ES-I3 (cell line): ENCODE results near the gene NDUFAF3.

Experiments
- H3K36me3 ChIP-seq: 2 replicates; pipeline ENCODE4 v1.6.1; 2013; ENCODE audit warnings: mild to moderate bottlenecking, low read length, control low read depth, moderate library complexity; ENCODE audit not compliant: insufficient read depth
- H3K4me1 ChIP-seq: 2 replicates; pipeline ENCODE4 v1.6.1; 2013; ENCODE audit warnings: mild to moderate bottlenecking, control low read depth, low read length; ENCODE audit not compliant: insufficient read depth
- H3K9ac ChIP-seq: 2 replicates; pipeline ENCODE4 v1.6.1; 2013; ENCODE audit warnings: low read depth, mild to moderate bottlenecking, low read length, moderate library complexity
- H3K9me3 ChIP-seq: 2 replicates; pipeline ENCODE4 v1.6.1; 2013; ENCODE audit warnings: mild to moderate bottlenecking, low read length, moderate library complexity; ENCODE audit not compliant: control insufficient read depth, insufficient read depth

Gene NDUFAF3

DNA sequence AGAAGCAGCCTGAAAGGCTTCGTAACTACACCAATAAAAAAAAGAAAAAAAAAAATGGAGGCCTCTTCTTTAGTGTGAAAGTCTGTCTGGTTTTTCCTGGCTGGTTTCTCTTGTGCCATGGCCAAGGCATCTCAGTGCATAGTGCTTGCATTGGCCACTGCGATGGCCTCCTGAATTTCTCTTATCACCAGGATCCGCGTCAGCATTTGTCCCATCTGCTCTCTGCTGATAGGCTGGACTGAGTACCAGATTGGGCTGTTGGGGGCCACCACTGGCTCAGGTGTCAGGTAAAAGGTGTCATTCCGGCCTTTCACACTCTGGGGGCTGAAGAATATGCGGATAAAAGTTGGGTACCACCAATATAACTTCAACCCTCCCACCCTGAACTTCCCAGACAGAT is 8.4 kb downstream of the NDUFAF3 start:
- Histone ChIP-seq H3K36me3 (peaks cover 46% of the 10 kb centered on the region), H3K4me1 (peaks cover 4% of the 10 kb centered on the region; the same call in 1 of the 2 replicates), H3K9me3 (no peaks in the 10 kb centered on the region), H3K9ac (no peak overlapping the region)

GRCh38 chr3:49032646-49033304 is 10.9 kb downstream of the NDUFAF3 start:
- Histone ChIP-seq H3K4me1 (peaks cover 4% of the 10 kb centered on the region; the same call in 1 of the 2 replicates), H3K36me3 (peaks cover 34% of the 10 kb centered on the region), H3K9me3 (no peaks in the 10 kb centered on the region), H3K9ac (no peak overlapping the region)

GRCh38 chr3:49034650-49035049 is 12.7 kb downstream of the NDUFAF3 start:
- H3K9ac ChIP-seq: no peak overlapping the region
- H3K36me3 ChIP-seq: peaks cover 31% of the 10 kb centered on the region
- no peaks in the 10 kb centered on the region for H3K4me1 ChIP-seq
- H3K9me3 ChIP-seq: no peaks in the 10 kb centered on the region

DNA sequence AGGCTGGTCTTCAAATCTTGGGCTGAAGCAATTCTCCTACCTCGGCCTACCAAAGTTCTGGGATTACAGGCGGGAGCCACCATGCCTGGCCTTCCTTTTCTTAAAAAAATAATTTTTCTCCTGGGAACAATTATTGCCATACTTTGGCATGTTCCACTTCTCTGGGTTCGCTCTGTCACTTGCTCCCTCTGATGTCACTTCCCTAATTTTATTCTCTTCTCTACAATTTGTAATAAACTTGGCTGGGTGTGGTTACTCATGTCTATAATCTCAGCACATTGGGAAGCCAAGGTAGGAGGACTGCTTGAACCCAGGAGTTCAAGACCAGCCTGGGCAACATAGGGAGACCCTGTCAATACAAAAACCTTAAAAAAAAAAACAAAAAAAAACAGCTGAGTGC is 13.4 kb downstream of the NDUFAF3 start:
- Histone ChIP-seq H3K9ac (no peak overlapping the region), H3K9me3 (no peaks in the 10 kb centered on the region), H3K36me3 (peaks cover 31% of the 10 kb centered on the region), H3K4me1 (no peaks in the 10 kb centered on the region)

DNA sequence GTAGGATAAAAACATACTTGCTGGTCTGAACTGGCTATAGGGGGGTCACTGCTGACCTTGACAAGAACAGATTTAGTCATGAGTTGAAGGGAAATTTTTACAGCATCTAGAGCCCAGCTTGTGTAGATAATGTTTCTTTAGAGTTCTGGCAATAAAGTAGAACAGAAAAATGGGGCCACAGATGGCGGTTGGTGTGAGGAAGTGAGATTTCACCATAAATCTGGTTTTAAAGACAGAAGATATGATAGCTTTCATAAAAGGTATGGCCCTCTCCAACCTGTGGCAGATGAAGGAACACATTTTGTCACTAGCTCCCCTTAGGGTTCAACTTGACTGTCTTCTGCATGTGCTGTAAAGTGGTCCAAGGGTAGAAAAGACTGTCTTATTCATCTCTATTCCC is 31.6 kb downstream of the NDUFAF3 start:
- H3K9me3 ChIP-seq: no peaks in the 10 kb centered on the region
- H3K4me1 ChIP-seq: no peaks in the 10 kb centered on the region
- H3K9ac ChIP-seq: no peak overlapping the region
- peaks cover 48% of the 10 kb centered on the region for H3K36me3 ChIP-seq

DNA sequence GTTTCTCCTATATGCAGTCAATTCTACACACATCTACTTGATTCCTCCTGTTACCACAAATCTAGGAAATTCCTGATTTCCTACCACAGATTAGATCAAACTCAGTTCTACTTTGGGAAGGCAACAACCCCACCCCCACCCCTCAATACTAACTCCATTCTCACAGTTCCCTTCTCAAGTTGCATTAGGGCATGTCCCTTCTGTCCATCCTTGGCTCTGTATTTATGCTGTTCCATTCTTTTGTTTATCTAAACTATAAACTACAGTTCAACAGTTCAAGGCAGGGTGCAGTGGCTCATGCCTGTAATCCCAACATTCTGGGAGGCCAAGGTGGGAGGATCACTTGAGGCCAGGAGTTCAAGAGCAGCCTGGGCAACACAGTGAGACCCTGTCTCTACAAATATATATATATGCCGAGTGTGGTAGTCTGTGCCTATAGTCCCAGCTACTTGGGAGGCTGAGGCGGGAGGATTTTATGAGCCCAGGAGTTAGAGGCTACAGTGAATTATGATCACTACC is 32.5 kb downstream of the NDUFAF3 start:
- peaks cover 48% of the 10 kb centered on the region for H3K36me3 ChIP-seq
- H3K9me3 ChIP-seq: no peaks in the 10 kb centered on the region
- H3K9ac ChIP-seq: no peak overlapping the region
- no peaks in the 10 kb centered on the region for H3K4me1 ChIP-seq

DNA sequence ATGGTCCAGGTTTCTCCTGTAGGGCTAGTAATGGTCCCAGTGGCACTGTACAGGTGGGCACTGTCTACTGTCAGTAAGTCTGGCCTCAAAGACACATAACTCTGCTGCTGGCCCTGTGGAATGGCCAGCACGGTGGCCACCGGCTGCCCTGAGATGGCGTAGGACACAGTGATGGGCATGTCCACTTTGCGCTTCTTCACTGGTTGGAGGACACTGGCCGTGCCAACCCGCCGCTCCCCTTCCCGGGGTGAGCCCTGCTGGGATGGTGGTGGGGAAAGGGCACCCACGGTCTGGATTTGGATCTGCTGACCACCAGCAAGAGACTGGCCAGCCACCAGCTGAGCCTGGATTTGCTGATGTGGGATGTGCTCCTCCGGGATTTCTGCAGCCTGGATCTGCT is 35.3 kb downstream of the NDUFAF3 start:
- H3K9me3 ChIP-seq: no peaks in the 10 kb centered on the region
- H3K9ac ChIP-seq: no peak overlapping the region
- peaks cover 44% of the 10 kb centered on the region for H3K36me3 ChIP-seq
- no peaks in the 10 kb centered on the region for H3K4me1 ChIP-seq

- Histone ChIP-seq H3K36me3 (peaks cover 40% of the 10 kb centered on the region), H3K4me1 (no peaks in the 10 kb centered on the region), H3K9me3 (no peaks in the 10 kb centered on the region), H3K9ac (no peak overlapping the region)
These were observed 36.1 kb downstream of the NDUFAF3 start for GRCh38 chr3:49058011-49058410.
